HEK293 (cell line): ENCODE measurements around the gene TMEM218.

Experiments used
- CTCF ChIA-PET: fragments of 350-600 bp; formaldehyde crosslinking; extraction: SDS; loops from one replicate; lab custom pipeline; 2021; ENCODE audit warnings: antibody characterized with exemption; lab: Yijun Ruan, JAX
- POLR2A ChIA-PET: fragments of 300-600 bp; formaldehyde crosslinking; extraction: SDS; loops from one replicate; lab custom pipeline; 2020; ENCODE audit warnings: antibody characterized with exemption, inconsistent platforms; lab: Yijun Ruan, JAX
- H3K27ac ChIP-seq: fragments of 200-500 bp; sonication (Bioruptor generic); 2 replicates; pipeline ENCODE4 v1.5.1; 2014; ENCODE audit warnings: low read depth, low read length, control low read depth, inconsistent platforms; ENCODE audit errors: extremely low read depth
- H3K36me3 ChIP-seq, 2 experiments: fragments of 200-500 bp in 1 of 2; sonication (Bioruptor generic) in 1 of 2; 1 replicate in 1 of 2; 2 replicates in 1 of 2; pipeline ENCODE4 v1.5.1; 2014 to 2017; ENCODE audit warnings: inconsistent platforms in 2 of 2, low read length in 2 of 2; ENCODE audit not compliant: control insufficient read depth in 2 of 2, insufficient read depth in 1 of 2
- H3K4me1 ChIP-seq: fragments of 200-500 bp; sonication (Bioruptor generic); 2 replicates; pipeline ENCODE4 v1.5.1; 2014; ENCODE audit warnings: mild to moderate bottlenecking, low read length, inconsistent platforms; ENCODE audit not compliant: control insufficient read depth, insufficient read depth
- H3K4me3 ChIP-seq: 2 replicates; pipeline ENCODE4 v1.5.1; 2011; ENCODE audit warnings: low read depth, mild to moderate bottlenecking, control low read depth, low read length, moderate library complexity
- H3K9me3 ChIP-seq: fragments of 200-500 bp; sonication (Bioruptor generic); 2 replicates; pipeline ENCODE4 v1.5.1; 2014; ENCODE audit warnings: low read depth, low read length, inconsistent platforms; ENCODE audit not compliant: control insufficient read depth, insufficient read depth
- GLI4 ChIP-seq: fragments of 450-650 bp; formaldehyde crosslinking; IDR thresholded peaks from 2 replicates; pipeline ENCODE4 v1.5.1; 2016; ENCODE audit warnings: missing biosample characterization, missing genetic modification characterization
- GLIS1 ChIP-seq: fragments of 450-650 bp; formaldehyde crosslinking; IDR thresholded peaks from 2 replicates; pipeline ENCODE4 v1.5.1; 2016; ENCODE audit warnings: missing biosample characterization, missing genetic modification characterization
- SP2 ChIP-seq: fragments of 450-650 bp; formaldehyde crosslinking; IDR thresholded peaks from 2 replicates; pipeline ENCODE4 v1.5.1; 2016; ENCODE audit warnings: missing biosample characterization, missing genetic modification characterization
- TCF7L2 ChIP-seq: IDR thresholded peaks from 2 replicates; pipeline ENCODE4 v1.6.1; 2011; ENCODE audit warnings: low read depth, mild to moderate bottlenecking, inconsistent platforms, low read length, moderate library complexity, borderline replicate concordance
- YY2 ChIP-seq: fragments of 450-650 bp; formaldehyde crosslinking; IDR thresholded peaks from 2 replicates; pipeline ENCODE4 v1.5.1; 2016; ENCODE audit warnings: missing biosample characterization, missing genetic modification characterization
- ZBTB48 ChIP-seq: fragments of 450-650 bp; formaldehyde crosslinking; IDR thresholded peaks from 2 replicates; pipeline ENCODE4 v1.5.1; 2016; ENCODE audit warnings: missing biosample characterization, missing genetic modification characterization
- ZNF10 ChIP-seq: fragments of 450-650 bp; formaldehyde crosslinking; IDR thresholded peaks from 2 replicates; pipeline ENCODE4 v1.5.1; 2017; ENCODE audit warnings: missing biosample characterization, missing genetic modification characterization
- ZNF140 ChIP-seq: fragments of 450-650 bp; formaldehyde crosslinking; IDR thresholded peaks from 2 replicates; pipeline ENCODE4 v1.5.1; 2016; ENCODE audit warnings: missing biosample characterization, missing genetic modification characterization
- ZNF16 ChIP-seq: fragments of 450-650 bp; formaldehyde crosslinking; IDR thresholded peaks from 2 replicates; pipeline ENCODE4 v1.5.1; 2016; ENCODE audit warnings: low read depth, missing biosample characterization, missing genetic modification characterization
- ZNF175 ChIP-seq: fragments of 450-650 bp; formaldehyde crosslinking; IDR thresholded peaks from 2 replicates; pipeline ENCODE4 v1.5.1; 2016; ENCODE audit warnings: missing biosample characterization, missing genetic modification characterization
- ZNF184 ChIP-seq: fragments of 450-650 bp; IDR thresholded peaks from 2 replicates; pipeline ENCODE4 v1.5.1; 2018; ENCODE audit warnings: missing biosample characterization, mild to moderate bottlenecking, missing genetic modification characterization
- ZNF350 ChIP-seq: fragments of 450-650 bp; formaldehyde crosslinking; IDR thresholded peaks from 2 replicates; pipeline ENCODE4 v1.5.0; 2017; ENCODE audit warnings: missing biosample characterization, mild to moderate bottlenecking, missing genetic modification characterization
- ZNF510 ChIP-seq: fragments of 450-650 bp; formaldehyde crosslinking; IDR thresholded peaks from 2 replicates; pipeline ENCODE4 v1.5.1; 2018; ENCODE audit warnings: mild to moderate bottlenecking, missing genetic modification characterization, missing biosample characterization; ENCODE audit not compliant: insufficient replicate concordance
- ZNF548 ChIP-seq: fragments of 450-650 bp; formaldehyde crosslinking; IDR thresholded peaks from 2 replicates; pipeline ENCODE4 v1.5.1; 2016; ENCODE audit warnings: missing biosample characterization, missing genetic modification characterization
- ZNF558 ChIP-seq: fragments of 450-650 bp; formaldehyde crosslinking; IDR thresholded peaks from 2 replicates; pipeline ENCODE4 v1.5.1; 2016; ENCODE audit warnings: missing biosample characterization, missing genetic modification characterization
- ZNF600 ChIP-seq: fragments of 450-650 bp; formaldehyde crosslinking; IDR thresholded peaks from 2 replicates; pipeline ENCODE4 v1.5.1; 2016; ENCODE audit warnings: missing biosample characterization, missing genetic modification characterization
- ZNF626 ChIP-seq: fragments of 450-650 bp; sonication (Bioruptor Pico); formaldehyde crosslinking; IDR thresholded peaks from 2 replicates; pipeline ENCODE4 v1.5.1; 2018; ENCODE audit warnings: missing biosample characterization, missing genetic modification characterization, inconsistent platforms
- ZNF660 ChIP-seq: fragments of 450-650 bp; IDR thresholded peaks from 2 replicates; pipeline ENCODE4 v1.5.1; 2018; ENCODE audit warnings: missing biosample characterization, mild to moderate bottlenecking, missing genetic modification characterization
- ZNF747 ChIP-seq: fragments of 450-650 bp; formaldehyde crosslinking; IDR thresholded peaks from 2 replicates; pipeline ENCODE4 v1.5.1; 2016; ENCODE audit warnings: missing biosample characterization, missing genetic modification characterization
- ZNF776 ChIP-seq: fragments of 450-650 bp; formaldehyde crosslinking; IDR thresholded peaks from 2 replicates; pipeline ENCODE4 v1.5.0; 2017; ENCODE audit warnings: missing biosample characterization, missing genetic modification characterization, borderline replicate concordance
- ZXDB ChIP-seq: fragments of 450-650 bp; formaldehyde crosslinking; IDR thresholded peaks from 2 replicates; pipeline ENCODE4 v1.5.1; 2016; ENCODE audit warnings: missing biosample characterization, missing genetic modification characterization
- TF ChIP-seq, protein P1 (sequence below): fragments of 450-650 bp; formaldehyde crosslinking; IDR thresholded peaks from 2 replicates; pipeline ENCODE4 v1.5.1; 2016; ENCODE audit warnings: missing biosample characterization, missing genetic modification characterization
- TF ChIP-seq, protein P2 (sequence below): fragments of 450-650 bp; formaldehyde crosslinking; IDR thresholded peaks from 2 replicates; pipeline ENCODE4 v1.5.1; 2017; ENCODE audit warnings: missing biosample characterization, missing genetic modification characterization
- TF ChIP-seq, protein P3 (sequence below): fragments of 450-650 bp; formaldehyde crosslinking; IDR thresholded peaks from 2 replicates; pipeline ENCODE4 v1.5.1; 2016; ENCODE audit warnings: missing biosample characterization, missing genetic modification characterization
- TF ChIP-seq, protein P4 (sequence below): fragments of 450-650 bp; formaldehyde crosslinking; IDR thresholded peaks from 2 replicates; pipeline ENCODE4 v1.5.1; 2016; ENCODE audit warnings: missing biosample characterization, missing genetic modification characterization
- TF ChIP-seq, protein P5 (sequence below): fragments of 450-650 bp; formaldehyde crosslinking; IDR thresholded peaks from 2 replicates; pipeline ENCODE4 v1.5.1; 2016; ENCODE audit warnings: missing biosample characterization, missing genetic modification characterization
- TF ChIP-seq, protein P6 (sequence below): fragments of 450-650 bp; formaldehyde crosslinking; IDR thresholded peaks from 2 replicates; pipeline ENCODE4 v1.5.1; 2016; ENCODE audit warnings: missing biosample characterization, missing genetic modification characterization

Gene TMEM218

DNA sequence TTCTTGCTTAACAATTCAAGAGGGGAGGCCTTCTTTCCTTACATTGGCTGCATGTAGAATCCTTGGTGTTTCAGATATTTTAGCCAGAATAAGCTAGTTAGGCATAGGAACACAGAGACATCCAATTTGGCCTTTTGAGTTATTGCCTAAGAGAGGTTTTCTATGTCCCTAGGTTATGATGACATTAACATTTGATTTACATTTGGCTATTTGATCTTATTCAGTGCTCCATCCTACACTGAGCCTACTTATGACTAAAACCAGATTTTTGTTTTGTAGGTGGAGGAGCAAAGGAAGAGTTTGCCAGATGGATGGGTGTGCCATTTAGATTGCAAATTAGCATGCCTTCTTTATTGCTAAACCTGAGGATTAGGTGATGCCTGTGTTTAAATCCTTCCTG, 59.4 kb downstream of the TMEM218 start:
- CTCF ChIA-PET = no interaction called here
- POLR2A ChIA-PET = no interaction called here
- no peak overlapping the region for H3K27ac ChIP-seq
- H3K4me3 ChIP-seq = no peak overlapping the region
- no peaks in the 10 kb centered on the region for H3K9me3 ChIP-seq
- TF ChIP-seq ZNF626 (tag by site-specific recombination) (no peak), ZNF776 (no peak), YY2 (tag by site-specific recombination) (no peak), ZNF558 (tag by site-specific recombination) (no peak), ZNF184 (tag by site-specific recombination) (no peak), ZBTB48 (tag by site-specific recombination) (no peak), ZNF660 (no peak), ZNF600 (tag by site-specific recombination) (no peak), ZNF140 (no peak), GLIS1 (tag by site-specific recombination) (no peak), TCF7L2 (no peak), ZNF350 (tag by site-specific recombination) (no peak), ZNF175 (tag by site-specific recombination) (no peak), ZXDB (tag by site-specific recombination) (no peak)
- TF ChIP-seq, protein P1, sequence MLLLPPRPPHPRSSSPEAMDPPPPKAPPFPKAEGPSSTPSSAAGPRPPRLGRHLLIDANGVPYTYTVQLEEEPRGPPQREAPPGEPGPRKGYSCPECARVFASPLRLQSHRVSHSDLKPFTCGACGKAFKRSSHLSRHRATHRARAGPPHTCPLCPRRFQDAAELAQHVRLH (tag by site-specific recombination) = no peak
- TF ChIP-seq, protein P2, sequence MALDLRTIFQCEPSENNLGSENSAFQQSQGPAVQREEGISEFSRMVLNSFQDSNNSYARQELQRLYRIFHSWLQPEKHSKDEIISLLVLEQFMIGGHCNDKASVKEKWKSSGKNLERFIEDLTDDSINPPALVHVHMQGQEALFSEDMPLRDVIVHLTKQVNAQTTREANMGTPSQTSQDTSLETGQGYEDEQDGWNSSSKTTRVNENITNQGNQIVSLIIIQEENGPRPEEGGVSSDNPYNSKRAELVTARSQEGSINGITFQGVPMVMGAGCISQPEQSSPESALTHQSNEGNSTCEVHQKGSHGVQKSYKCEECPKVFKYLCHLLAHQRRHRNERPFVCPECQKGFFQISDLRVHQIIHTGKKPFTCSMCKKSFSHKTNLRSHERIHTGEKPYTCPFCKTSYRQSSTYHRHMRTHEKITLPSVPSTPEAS = no peak
- TF ChIP-seq, protein P3, sequence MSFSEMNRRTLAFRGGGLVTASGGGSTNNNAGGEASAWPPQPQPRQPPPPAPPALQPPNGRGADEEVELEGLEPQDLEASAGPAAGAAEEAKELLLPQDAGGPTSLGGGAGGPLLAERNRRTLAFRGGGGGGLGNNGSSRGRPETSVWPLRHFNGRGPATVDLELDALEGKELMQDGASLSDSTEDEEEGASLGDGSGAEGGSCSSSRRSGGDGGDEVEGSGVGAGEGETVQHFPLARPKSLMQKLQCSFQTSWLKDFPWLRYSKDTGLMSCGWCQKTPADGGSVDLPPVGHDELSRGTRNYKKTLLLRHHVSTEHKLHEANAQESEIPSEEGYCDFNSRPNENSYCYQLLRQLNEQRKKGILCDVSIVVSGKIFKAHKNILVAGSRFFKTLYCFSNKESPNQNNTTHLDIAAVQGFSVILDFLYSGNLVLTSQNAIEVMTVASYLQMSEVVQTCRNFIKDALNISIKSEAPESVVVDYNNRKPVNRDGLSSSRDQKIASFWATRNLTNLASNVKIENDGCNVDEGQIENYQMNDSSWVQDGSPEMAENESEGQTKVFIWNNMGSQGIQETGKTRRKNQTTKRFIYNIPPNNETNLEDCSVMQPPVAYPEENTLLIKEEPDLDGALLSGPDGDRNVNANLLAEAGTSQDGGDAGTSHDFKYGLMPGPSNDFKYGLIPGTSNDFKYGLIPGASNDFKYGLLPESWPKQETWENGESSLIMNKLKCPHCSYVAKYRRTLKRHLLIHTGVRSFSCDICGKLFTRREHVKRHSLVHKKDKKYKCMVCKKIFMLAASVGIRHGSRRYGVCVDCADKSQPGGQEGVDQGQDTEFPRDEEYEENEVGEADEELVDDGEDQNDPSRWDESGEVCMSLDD (tag by site-specific recombination) = no peak
- no peaks in the 10 kb centered on the region for H3K4me1 ChIP-seq
- H3K36me3 ChIP-seq = peaks cover 0 to 8% of the 10 kb centered on the region in 2 experiments; a peak in 1 of 3 replicates

DNA sequence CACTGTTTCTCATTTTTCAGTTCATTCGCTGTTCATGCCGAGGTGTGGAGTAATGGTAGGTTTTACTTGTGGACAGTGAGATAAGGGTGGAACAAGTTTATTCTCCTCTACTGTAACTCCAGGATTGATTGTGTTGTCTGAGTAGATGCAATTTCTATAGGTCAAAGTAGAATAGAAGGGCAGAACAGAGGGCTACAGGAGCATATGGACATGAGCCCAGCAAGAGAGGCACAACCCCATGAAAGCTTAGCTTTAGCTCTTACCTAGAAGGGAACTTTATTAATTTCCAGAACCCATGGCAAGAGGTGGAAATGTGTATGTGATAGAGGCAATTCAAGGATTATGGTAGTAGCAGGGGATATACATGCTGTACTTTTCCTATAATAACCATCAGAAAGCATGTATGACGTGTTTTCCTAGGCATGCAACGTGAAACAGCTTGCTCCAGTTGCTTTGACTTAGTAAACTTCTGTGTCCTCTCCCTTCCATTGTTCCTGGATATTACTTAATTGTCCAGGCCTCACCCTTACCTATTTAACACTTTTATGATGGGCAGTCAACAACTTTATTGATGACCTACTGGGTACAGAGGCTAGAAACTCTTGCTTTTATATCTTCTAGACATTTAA, 62.1 kb downstream of the TMEM218 start:
- ChIA-PET POLR2A (no interaction called here), CTCF (interaction anchor here (0.6 kb wide), 1 partner anchor 249 kb away, joined by 3 read pairs; no protein-coding TSS in a partner anchor)
- H3K36me3 ChIP-seq = peaks cover 0 to 8% of the 10 kb centered on the region in 2 experiments; a peak in 1 of 3 replicates
- TF ChIP-seq ZNF548 (tag by site-specific recombination) (no peak), GLI4 (tag by site-specific recombination) (no peak), ZNF16 (tag by site-specific recombination) (no peak), SP2 (tag by site-specific recombination) (no peak), ZNF747 (tag by site-specific recombination) (no peak), ZNF510 (no peak), TCF7L2 (no peak), ZNF10 (no peak), YY2 (tag by site-specific recombination) (no peak)
- TF ChIP-seq, protein P4, sequence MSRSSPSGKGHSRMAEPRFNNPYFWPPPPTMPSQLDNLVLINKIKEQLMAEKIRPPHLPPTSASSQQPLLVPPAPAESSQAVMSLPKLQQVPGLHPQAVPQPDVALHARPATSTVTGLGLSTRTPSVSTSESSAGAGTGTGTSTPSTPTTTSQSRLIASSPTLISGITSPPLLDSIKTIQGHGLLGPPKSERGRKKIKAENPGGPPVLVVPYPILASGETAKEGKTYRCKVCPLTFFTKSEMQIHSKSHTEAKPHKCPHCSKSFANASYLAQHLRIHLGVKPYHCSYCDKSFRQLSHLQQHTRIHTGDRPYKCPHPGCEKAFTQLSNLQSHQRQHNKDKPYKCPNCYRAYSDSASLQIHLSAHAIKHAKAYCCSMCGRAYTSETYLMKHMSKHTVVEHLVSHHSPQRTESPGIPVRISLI (tag by site-specific recombination) = no peak
- TF ChIP-seq, protein P5, sequence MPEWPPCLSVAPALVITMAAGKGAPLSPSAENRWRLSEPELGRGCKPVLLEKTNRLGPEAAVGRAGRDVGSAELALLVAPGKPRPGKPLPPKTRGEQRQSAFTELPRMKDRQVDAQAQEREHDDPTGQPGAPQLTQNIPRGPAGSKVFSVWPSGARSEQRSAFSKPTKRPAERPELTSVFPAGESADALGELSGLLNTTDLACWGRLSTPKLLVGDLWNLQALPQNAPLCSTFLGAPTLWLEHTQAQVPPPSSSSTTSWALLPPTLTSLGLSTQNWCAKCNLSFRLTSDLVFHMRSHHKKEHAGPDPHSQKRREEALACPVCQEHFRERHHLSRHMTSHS (tag by site-specific recombination) = no peak
- TF ChIP-seq, protein P6, sequence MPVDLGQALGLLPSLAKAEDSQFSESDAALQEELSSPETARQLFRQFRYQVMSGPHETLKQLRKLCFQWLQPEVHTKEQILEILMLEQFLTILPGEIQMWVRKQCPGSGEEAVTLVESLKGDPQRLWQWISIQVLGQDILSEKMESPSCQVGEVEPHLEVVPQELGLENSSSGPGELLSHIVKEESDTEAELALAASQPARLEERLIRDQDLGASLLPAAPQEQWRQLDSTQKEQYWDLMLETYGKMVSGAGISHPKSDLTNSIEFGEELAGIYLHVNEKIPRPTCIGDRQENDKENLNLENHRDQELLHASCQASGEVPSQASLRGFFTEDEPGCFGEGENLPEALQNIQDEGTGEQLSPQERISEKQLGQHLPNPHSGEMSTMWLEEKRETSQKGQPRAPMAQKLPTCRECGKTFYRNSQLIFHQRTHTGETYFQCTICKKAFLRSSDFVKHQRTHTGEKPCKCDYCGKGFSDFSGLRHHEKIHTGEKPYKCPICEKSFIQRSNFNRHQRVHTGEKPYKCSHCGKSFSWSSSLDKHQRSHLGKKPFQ (tag by site-specific recombination) = no peak
- no peak overlapping the region for H3K4me3 ChIP-seq
- no peaks in the 10 kb centered on the region for H3K9me3 ChIP-seq
- H3K27ac ChIP-seq = no peak overlapping the region
- no peaks in the 10 kb centered on the region for H3K4me1 ChIP-seq
